Upper lobe of left lung (tissue), 4 donors: ENCODE results near the gene NPIPA8.
"Not testable (repeated sequence)": the region's sequence is repeated elsewhere in the genome, so short reads cannot be mapped to it uniquely, and the experiment has no call there.

ENCODE experiments used
- CTCF ChIP-seq, 6 experiments: fragments of 450-650 bp in 4 of 6; fragments of 200-600 bp in 2 of 6; sonication (generic) in 2 of 6; IDR thresholded peaks; one replicate each; pipeline ENCODE4 v1.5.1; 2016 to 2019; ENCODE audit warnings: antibody characterized with exemption in 6 of 6
- EP300 ChIP-seq, 4 donors: sonication (generic); formaldehyde crosslinking; IDR thresholded peaks; one replicate each; pipeline ENCODE4 v1.5.1; 2017; ENCODE audit warnings: antibody characterized with exemption in 4 of 4, control low read depth in 2 of 4
- POLR2A ChIP-seq, 4 donors: fragments of 450-650 bp; IDR thresholded peaks; one replicate each; pipeline ENCODE4 v1.5.1; 2016 to 2017; ENCODE audit warnings: antibody characterized with exemption in 4 of 4, mild to moderate bottlenecking in 2 of 4

- TF ChIP-seq EP300, CTCF, POLR2A (IDR thresholded peaks at IDR 0.05): not testable (repeated sequence)
Observed at GRCh38 chr16:18382696-18383095, 46.2 kb upstream of the NPIPA8 start.
